DND-41 (cell line): ENCODE data around the gene AP1M1.

Experiments used
- ATAC-seq: fragments of 200-7000 bp; cut with Tn5 transposase; 3 replicates; pipeline ENCODE4 v1.9.1; 2021; ENCODE audit warnings: low read depth; ENCODE audit not compliant: insufficient read depth
- DNase-seq: peaks from one replicate; pipeline ENCODE4 v3.0.0-alpha.2; 2020
- H2AFZ ChIP-seq: 2 replicates; pipeline ENCODE4 v1.6.0; 2012; ENCODE audit warnings: low read depth, low read length
- H3K27ac ChIP-seq: 2 replicates; pipeline ENCODE4 v1.5.1; 2012; ENCODE audit warnings: low read length, inconsistent platforms
- H3K27me3 ChIP-seq: fragments of 200-600 bp; sonication (generic); 2 replicates; pipeline ENCODE4 v1.6.0; 2012; ENCODE audit warnings: low read length, mild to moderate bottlenecking, inconsistent platforms; ENCODE audit not compliant: insufficient read depth, poor library complexity
- H3K36me3 ChIP-seq: 2 replicates; pipeline ENCODE4 v1.5.1; 2012; ENCODE audit warnings: low read length, inconsistent platforms; ENCODE audit not compliant: insufficient read depth
- H3K4me1 ChIP-seq: 2 replicates; pipeline ENCODE4 v1.5.1; 2012; ENCODE audit warnings: mild to moderate bottlenecking, low read length; ENCODE audit not compliant: insufficient read depth
- H3K4me2 ChIP-seq: 2 replicates; pipeline ENCODE4 v1.6.0; 2012; ENCODE audit warnings: mild to moderate bottlenecking, moderate library complexity, low read length, inconsistent platforms; ENCODE audit not compliant: insufficient read depth
- H3K4me3 ChIP-seq, 2 experiments: fragments of 200-600 bp in 1 of 2; shearing (Covaris generic) in 1 of 2; 2 replicates each; pipeline ENCODE4 v1.5.1; 2012 to 2016; ENCODE audit warnings: inconsistent platforms in 2 of 2, low read length in 2 of 2, mild to moderate bottlenecking in 2 of 2, low read depth in 1 of 2, moderate library complexity in 1 of 2
- H3K79me2 ChIP-seq: 2 replicates; pipeline ENCODE4 v1.6.0; 2012; ENCODE audit warnings: low read length, inconsistent platforms; ENCODE audit not compliant: insufficient read depth
- H3K9ac ChIP-seq: 2 replicates; pipeline ENCODE4 v1.6.0; 2012; ENCODE audit warnings: low read depth, mild to moderate bottlenecking, inconsistent platforms, low read length, moderate library complexity
- H3K9me3 ChIP-seq: 2 replicates; pipeline ENCODE4 v1.5.1; 2012; ENCODE audit warnings: low read length, moderate library complexity, mild to moderate bottlenecking, inconsistent platforms; ENCODE audit not compliant: insufficient read depth, severe bottlenecking
- H4K20me1 ChIP-seq: 2 replicates; pipeline ENCODE4 v1.6.0; 2012; ENCODE audit warnings: low read length; ENCODE audit not compliant: insufficient read depth
- CTCF ChIP-seq: IDR thresholded peaks from 2 replicates; pipeline ENCODE4 v1.5.1; 2012; ENCODE audit warnings: borderline replicate concordance, low read length, moderate library complexity, mild to moderate bottlenecking; ENCODE audit not compliant: poor library complexity, severe bottlenecking; ENCODE audit errors: extremely low read depth
- EZH2 ChIP-seq: IDR thresholded peaks from 3 replicates; pipeline ENCODE4 v1.6.1; 2012; ENCODE audit warnings: borderline replicate concordance, low read depth, mild to moderate bottlenecking, moderate library complexity, low read length, inconsistent platforms; ENCODE audit not compliant: severe bottlenecking

Gene AP1M1

GRCh38 chr19:16202320-16203255 is 4.9 kb downstream of the AP1M1 start:
- H3K27me3 ChIP-seq: no peaks in the 10 kb centered on the region
- peaks cover 61% of the 10 kb centered on the region for H3K79me2 ChIP-seq
- no peak for TF ChIP-seq CTCF
- no peak for TF ChIP-seq EZH2
- H3K4me1 ChIP-seq: peaks cover 23% of the 10 kb centered on the region
- no peak overlapping the region for H2AFZ ChIP-seq
- DNase-seq: no peak
- ATAC-seq: no peak
- peaks cover 72% of the 10 kb centered on the region for H4K20me1 ChIP-seq
- H3K9me3 ChIP-seq: no peaks in the 10 kb centered on the region
- H3K4me2 ChIP-seq: no peak overlapping the region
- peaks cover 84% of the 10 kb centered on the region for H3K36me3 ChIP-seq
- H3K27ac ChIP-seq: no peak overlapping the region
- H3K9ac ChIP-seq: no peak overlapping the region
- H3K4me3 ChIP-seq: no peak overlapping the region

DNA sequence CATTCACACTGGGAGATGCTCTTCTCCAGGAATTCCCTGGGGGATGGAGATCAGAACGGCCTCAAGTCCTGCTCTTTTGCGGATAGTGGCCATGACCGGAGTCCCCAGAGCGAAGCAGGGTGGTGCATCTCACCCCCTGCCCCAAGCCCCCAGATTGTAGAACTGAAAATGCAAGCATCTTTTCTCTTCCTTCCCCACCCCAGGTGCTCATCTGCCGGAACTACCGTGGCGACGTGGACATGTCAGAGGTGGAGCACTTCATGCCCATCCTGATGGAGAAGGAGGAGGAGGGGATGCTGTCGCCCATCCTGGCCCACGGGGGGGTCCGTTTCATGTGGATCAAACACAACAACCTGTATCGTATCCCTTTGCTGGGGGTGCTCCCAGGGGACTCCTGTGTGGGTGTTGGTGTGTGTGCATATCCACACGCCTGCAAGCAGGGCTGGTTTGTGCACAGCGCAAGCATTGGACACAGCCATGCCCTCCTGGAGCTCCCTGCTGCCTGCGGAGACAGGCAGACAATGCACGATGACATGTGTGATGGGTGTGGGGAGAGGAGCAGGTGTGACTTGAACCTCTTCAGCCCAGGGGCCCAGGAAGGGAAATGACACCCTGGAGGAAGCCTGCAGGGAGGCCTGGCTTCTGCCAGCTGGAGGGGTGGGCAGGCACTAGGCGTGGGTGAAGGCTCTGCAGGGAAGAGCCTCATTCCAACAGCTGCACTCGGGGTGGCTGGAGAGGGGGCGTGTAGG is 5.7 kb downstream of the AP1M1 start:
- Histone ChIP-seq H2AFZ (no peak overlapping the region), H3K9ac (no peak overlapping the region), H3K4me2 (no peak overlapping the region), H3K36me3 (peaks cover 85% of the 10 kb centered on the region), H3K79me2 (peaks cover 53% of the 10 kb centered on the region), H3K4me1 (peaks cover 22% of the 10 kb centered on the region), H4K20me1 (peaks cover 70% of the 10 kb centered on the region), H3K27me3 (no peaks in the 10 kb centered on the region), H3K9me3 (no peaks in the 10 kb centered on the region), H3K27ac (no peak overlapping the region), H3K4me3 (no peak overlapping the region)
- no peak for ATAC-seq
- no peak for DNase-seq
- TF ChIP-seq CTCF (no peak), EZH2 (no peak)

GRCh38 chr19:16204005-16204294 is 6.2 kb downstream of the AP1M1 start:
- no peak overlapping the region for H3K4me2 ChIP-seq
- DNase-seq (no peak), ATAC-seq (no peak)
- H3K79me2 ChIP-seq: peaks cover 48% of the 10 kb centered on the region
- H3K36me3 ChIP-seq: peaks cover 90% of the 10 kb centered on the region
- H3K4me1 ChIP-seq: peaks cover 17% of the 10 kb centered on the region
- H3K9me3 ChIP-seq: no peaks in the 10 kb centered on the region
- no peak overlapping the region for H3K9ac ChIP-seq
- TF ChIP-seq CTCF: no peak
- no peak for TF ChIP-seq EZH2
- H3K27me3 ChIP-seq: no peaks in the 10 kb centered on the region
- no peak overlapping the region for H3K27ac ChIP-seq
- H4K20me1 ChIP-seq: peaks cover 68% of the 10 kb centered on the region
- H3K4me3 ChIP-seq: no peak overlapping the region
- H2AFZ ChIP-seq: no peak overlapping the region
